AG10803 (cell line): ENCODE results near the gene ZNF677.
A peak's percentile ranks its signal among the peaks of the same experiment; 100 is the strongest.
"Not testable (repeated sequence)": the region's sequence is repeated elsewhere in the genome, so short reads cannot be mapped to it uniquely, and the experiment has no call there.

ENCODE experiments used
- DNase-seq: peaks from one replicate; pipeline ENCODE4 v3.0.0; 2010; ENCODE audit warnings: low read depth
- H3K4me3 ChIP-seq: 2 replicates; pipeline ENCODE4 v1.5.1; 2011; ENCODE audit warnings: mild to moderate bottlenecking, low read length, control low read depth
- CTCF ChIP-seq: conservative IDR thresholded peaks from 2 replicates; pipeline ENCODE4 v1.5.1; 2011; ENCODE audit warnings: mild to moderate bottlenecking, low read length, control low read depth, inconsistent platforms

The ZNF677 gene

GRCh38 chr19:53254411-53255341 lies at the start of gene ZNF677:
Gene ZNF677, minus strand, starts transcription at chr19:53254873. Its CDS starts 3,323 bp downstream, at chr19:53251550.
- TF ChIP-seq CTCF = no peak
- DNase-seq = peak; percentile 89
- peak within 1 kb of the TSS; percentile 93 for H3K4me3 ChIP-seq

DNA sequence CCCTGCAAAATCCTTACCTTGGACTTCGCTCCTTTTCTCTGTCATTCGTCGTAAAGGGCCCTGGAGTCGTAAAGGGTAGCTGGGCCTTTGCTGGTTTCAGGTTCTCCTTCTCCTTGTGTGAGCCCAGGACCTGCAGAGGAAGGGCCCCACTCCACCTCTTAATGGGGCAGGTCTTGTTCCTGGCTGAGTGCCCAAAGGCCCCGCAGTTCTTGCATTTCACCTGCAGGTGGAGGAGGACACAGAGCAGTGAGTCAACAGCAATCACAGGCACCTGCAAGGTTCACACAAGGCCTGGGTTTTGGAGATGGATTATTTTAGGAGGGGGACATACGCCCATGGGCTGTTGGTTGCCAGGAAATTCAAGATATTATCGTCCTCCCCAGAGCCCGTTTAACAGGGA lies 46.7 kb upstream of the ZNF677 start:
- H3K4me3 ChIP-seq, DNase-seq: not testable (repeated sequence)

DNA sequence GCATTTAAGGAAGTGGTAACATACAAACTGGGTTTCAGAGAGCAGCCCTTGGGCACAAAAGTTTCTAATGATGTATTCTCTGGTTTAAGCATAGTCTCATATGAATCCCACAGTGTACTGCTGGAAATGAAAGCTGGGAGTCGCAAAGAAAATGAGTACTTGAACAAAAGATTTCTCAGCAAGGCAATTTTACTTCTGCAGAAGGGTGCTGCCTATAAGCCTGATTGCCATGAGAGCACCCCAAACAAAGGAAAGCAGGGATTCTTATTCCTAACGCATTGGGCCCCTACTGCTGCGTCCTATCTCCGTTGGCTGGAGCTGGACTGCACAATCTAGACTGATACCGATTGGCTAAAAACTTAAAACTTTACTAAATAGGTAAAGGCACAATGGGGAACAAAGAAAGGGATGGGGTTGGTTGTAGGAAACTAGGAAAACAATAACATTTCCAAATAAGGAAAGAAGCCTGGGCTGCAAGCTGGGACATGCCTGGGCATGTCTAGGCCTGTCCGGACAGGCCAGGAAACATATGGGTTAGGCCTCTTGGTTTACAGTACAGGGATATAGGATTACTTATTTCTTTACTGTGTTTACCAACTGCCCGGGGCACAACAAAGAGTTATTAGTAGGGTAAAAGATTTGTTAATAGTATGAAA lies 40.2 kb upstream of the ZNF677 start:
- no peak overlapping the region for H3K4me3 ChIP-seq
- DNase-seq = no peak
- no peak for TF ChIP-seq CTCF

DNA sequence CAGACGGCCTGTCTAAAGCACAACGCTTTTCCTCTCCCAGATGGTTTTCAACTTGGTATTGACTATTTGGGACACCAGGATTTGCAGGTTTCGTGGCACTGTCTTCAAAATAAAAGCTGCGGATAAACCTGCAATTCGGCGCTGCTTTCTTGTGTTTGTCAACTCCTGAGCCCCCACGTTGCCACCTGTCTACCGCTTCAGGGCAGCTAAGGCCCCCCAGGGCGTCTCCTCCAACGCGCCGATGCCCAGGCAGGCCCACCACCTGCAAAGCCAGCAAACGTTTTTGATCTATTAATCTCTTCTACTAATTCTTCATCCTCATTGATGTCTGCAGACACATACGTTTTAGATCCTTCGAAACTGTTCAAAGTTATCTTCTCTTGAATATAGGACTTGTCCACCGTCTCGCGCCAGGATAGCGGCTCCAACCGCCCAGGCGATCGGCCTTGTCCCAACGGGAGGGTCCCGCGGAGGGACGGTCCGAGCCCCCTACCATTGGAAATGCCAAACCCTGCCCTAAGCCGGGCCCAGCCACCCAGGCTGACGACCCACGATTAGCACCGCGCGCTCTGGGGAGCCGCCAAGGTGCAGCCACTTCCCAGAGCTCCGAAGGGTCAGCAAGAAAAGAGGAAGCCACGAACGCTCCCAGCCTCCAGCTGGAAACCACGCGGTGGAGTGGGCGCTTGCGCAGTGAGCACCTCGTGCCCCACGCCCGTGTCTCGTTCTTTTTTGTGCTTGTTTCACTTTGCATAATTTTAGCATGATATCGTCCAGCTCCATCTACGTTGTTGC lies 36.3 kb upstream of the ZNF677 start:
- DNase-seq = no peak
- no peak for TF ChIP-seq CTCF
- no peak overlapping the region for H3K4me3 ChIP-seq

- no peak for TF ChIP-seq CTCF
- no peak for DNase-seq
- H3K4me3 ChIP-seq = no peak overlapping the region
Measured at GRCh38 chr19:53285087-53285486, 30.4 kb upstream of the ZNF677 start.

GRCh38 chr19:53281947-53282346 lies 27.3 kb upstream of the ZNF677 start:
- DNase-seq, H3K4me3 ChIP-seq: not testable (repeated sequence)

GRCh38 chr19:53275480-53275879 lies 20.8 kb upstream of the ZNF677 start:
- no peak for DNase-seq
- H3K4me3 ChIP-seq = no peak overlapping the region
- no peak for TF ChIP-seq CTCF
